HepG2 (cell line): ENCODE measurements around the gene NGEF.

Experiments
- AFF4 ChIP-seq: sonication (generic); formaldehyde crosslinking; IDR thresholded peaks from 2 replicates; pipeline ENCODE4 v1.4.0; 2020; ENCODE audit warnings: missing genetic modification reagents
- ARNTL ChIP-seq: sonication (generic); formaldehyde crosslinking; IDR thresholded peaks from 2 replicates; pipeline ENCODE4 v1.4.0; 2020; ENCODE audit warnings: mild to moderate bottlenecking, missing genetic modification reagents
- DPF2 ChIP-seq: sonication (generic); formaldehyde crosslinking; IDR thresholded peaks from 2 replicates; pipeline ENCODE4 v1.4.0; 2020; ENCODE audit warnings: mild to moderate bottlenecking, low read depth, missing genetic modification reagents, borderline replicate concordance
- FUBP1 ChIP-seq: sonication (generic); formaldehyde crosslinking; IDR thresholded peaks from 2 replicates; pipeline ENCODE4 v1.5.1; 2020; ENCODE audit warnings: missing genetic modification reagents, mild to moderate bottlenecking, borderline replicate concordance
- MAFK ChIP-seq, 2 experiments: IDR thresholded peaks in 1 of 2; conservative IDR thresholded peaks in 1 of 2; 2 replicates each; pipeline ENCODE4 v1.6.1; 2011; ENCODE audit warnings: improper control_type of control experiment in 2 of 2, low read length in 2 of 2
- MYC ChIP-seq: sonication (generic); formaldehyde crosslinking; IDR thresholded peaks from 2 replicates; pipeline ENCODE4 v1.9.0; 2021; ENCODE audit warnings: missing genetic modification reagents, borderline replicate concordance
- PHF8 ChIP-seq: sonication (generic); formaldehyde crosslinking; IDR thresholded peaks from 2 replicates; pipeline ENCODE4 v1.5.0; 2020; ENCODE audit warnings: missing genetic modification reagents
- POLR2A ChIP-seq, 2 experiments: IDR thresholded peaks; 2 replicates each; pipeline ENCODE4 v1.6.1; 2011; ENCODE audit warnings: low read depth in 2 of 2, low read length in 2 of 2, mild to moderate bottlenecking in 1 of 2, moderate library complexity in 1 of 2; ENCODE audit not compliant: insufficient read depth in 1 of 2
- TAF1 ChIP-seq: sonication (generic); formaldehyde crosslinking; IDR thresholded peaks from 2 replicates; pipeline ENCODE4 v1.4.0; 2020; ENCODE audit warnings: missing genetic modification reagents
- ZBTB8A ChIP-seq: sonication (generic); formaldehyde crosslinking; IDR thresholded peaks from 2 replicates; pipeline ENCODE4 v1.4.0; 2020; ENCODE audit warnings: mild to moderate bottlenecking, low read depth, missing genetic modification reagents, borderline replicate concordance

GRCh38 chr2:232949016-232949415 is 64.0 kb downstream of the NGEF start:
- TF ChIP-seq TAF1 (CRISPR knock-in tag) (no peak), AFF4 (CRISPR knock-in tag) (no peak), MYC (no peak), MAFK (conservative IDR thresholded peaks at IDR 0.05 in 1 of 2, IDR thresholded peaks at IDR 0.05 in 1 of 2; ENCODE audit: low read length in 2 of 2) (no peak), FUBP1 (CRISPR knock-in tag) (no peak), ZBTB8A (no peak), DPF2 (CRISPR knock-in tag) (no peak), ARNTL (CRISPR knock-in tag) (no peak), PHF8 (CRISPR knock-in tag) (no peak), POLR2A (IDR thresholded peaks at IDR 0.05; ENCODE audit: insufficient read depth in 1 of 2, low read depth in 2 of 2, low read length in 2 of 2) (no peak)
